H1 (cell line): ENCODE results near the gene SOWAHC.

ENCODE experiments used
- CBX8 ChIP-seq: fragments of 300-800, 300-1000 bp; sonication (generic); IDR thresholded peaks from 2 replicates; pipeline ENCODE4 v1.7.1; 2016; ENCODE audit warnings: low read depth, low read length, borderline replicate concordance
- EP300 ChIP-seq, 2 experiments: IDR thresholded peaks; 1 replicate in 1 of 2; 2 replicates in 1 of 2; pipeline ENCODE4 v1.6.1; 2011 to 2012; ENCODE audit warnings: low read depth in 2 of 2, low read length in 2 of 2, mild to moderate bottlenecking in 2 of 2, borderline replicate concordance in 1 of 2, inconsistent platforms in 1 of 2, moderate library complexity in 1 of 2
- EZH2 ChIP-seq: fragments of 200-600 bp; sonication (generic); IDR thresholded peaks from 2 replicates; pipeline ENCODE4 v1.7.1; 2012; ENCODE audit warnings: low read depth, mild to moderate bottlenecking, moderate library complexity, low read length, inconsistent platforms; ENCODE audit not compliant: severe bottlenecking
- JUN ChIP-seq: IDR thresholded peaks from 2 replicates; pipeline ENCODE4 v1.6.1; 2011; ENCODE audit warnings: low read depth, mild to moderate bottlenecking, improper control_type of control experiment, low read length
- MAFK ChIP-seq: IDR thresholded peaks from 2 replicates; pipeline ENCODE4 v1.6.1; 2012; ENCODE audit warnings: low read depth, mild to moderate bottlenecking, improper control_type of control experiment, low read length
- POLR2A ChIP-seq, 2 experiments: IDR thresholded peaks; 1 replicate in 1 of 2; 2 replicates in 1 of 2; pipeline ENCODE4 v1.6.1; 2011; ENCODE audit warnings: low read depth in 2 of 2, low read length in 2 of 2, mild to moderate bottlenecking in 2 of 2; ENCODE audit errors: control extremely low read depth in 1 of 2
- POLR2AphosphoS5 ChIP-seq: IDR thresholded peaks from 2 replicates; pipeline ENCODE4 v1.6.1; 2011; ENCODE audit warnings: low read depth, low read length
- RAD21 ChIP-seq, 2 experiments: IDR thresholded peaks in 1 of 2; conservative IDR thresholded peaks in 1 of 2; 2 replicates each; pipeline ENCODE4 v1.6.1; 2011; ENCODE audit warnings: low read depth in 2 of 2, low read length in 2 of 2, improper control_type of control experiment in 1 of 2, inconsistent platforms in 1 of 2, mild to moderate bottlenecking in 1 of 2, moderate library complexity in 1 of 2
- SAP30 ChIP-seq: fragments of 300-600 bp; sonication (generic); IDR thresholded peaks from 2 replicates; pipeline ENCODE4 v1.7.1; 2012; ENCODE audit warnings: low read length, moderate library complexity, mild to moderate bottlenecking, inconsistent platforms; ENCODE audit not compliant: insufficient read depth, insufficient replicate concordance
- SRF ChIP-seq: IDR thresholded peaks from 2 replicates; pipeline ENCODE4 v1.6.1; 2011; ENCODE audit warnings: mild to moderate bottlenecking, low read depth, low read length, moderate library complexity
- TBP ChIP-seq: IDR thresholded peaks from 2 replicates; pipeline ENCODE4 v1.6.1; 2011; ENCODE audit warnings: low read depth, low read length, improper control_type of control experiment
- TF ChIP-seq, protein P1 (sequence below), 3 experiments: IDR thresholded peaks; 1 replicate in 2 of 3; 2 replicates in 1 of 3; pipeline versions ENCODE4 v1.5.1 to v1.6.1; 2011; ENCODE audit warnings: low read length in 3 of 3, mild to moderate bottlenecking in 3 of 3, inconsistent platforms in 2 of 3, low read depth in 1 of 3, moderate library complexity in 1 of 3; ENCODE audit not compliant: insufficient read depth in 1 of 3; ENCODE audit errors: control extremely low read depth in 1 of 3

DNA sequence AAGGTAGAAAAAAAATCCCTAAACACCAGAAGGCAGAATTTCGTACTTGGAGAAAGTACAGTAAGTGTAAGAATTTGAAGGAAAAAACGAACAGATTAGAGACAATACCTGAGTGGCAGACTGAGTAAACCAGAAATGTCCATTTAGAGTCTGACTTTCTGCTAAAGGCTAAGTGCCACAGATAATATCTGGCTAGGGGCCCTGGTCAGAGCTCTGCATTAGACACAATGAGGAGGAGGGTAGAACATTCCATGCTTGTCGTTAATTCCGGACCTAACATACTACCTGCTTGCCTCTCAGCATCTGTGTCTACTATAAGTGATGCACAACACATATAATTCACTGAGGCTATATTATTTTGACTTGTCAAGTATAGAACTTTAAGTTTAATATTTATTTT, 18.5 kb upstream of the SOWAHC start:
- no peak for TF ChIP-seq RAD21 (IDR thresholded peaks at IDR 0.05 in 1 of 2, conservative IDR thresholded peaks at IDR 0.05 in 1 of 2; ENCODE audit: low read depth in 2 of 2, low read length in 2 of 2)
- no peak for TF ChIP-seq CBX8
- TF ChIP-seq EZH2, result no peak
- TF ChIP-seq TBP, result no peak
- no peak for TF ChIP-seq POLR2A (IDR thresholded peaks at IDR 0.05; ENCODE audit: control extremely low read depth in 1 of 2, low read depth in 2 of 2, low read length in 2 of 2)
- no peak for TF ChIP-seq SAP30
- TF ChIP-seq JUN, result no peak
- no peak for TF ChIP-seq SRF
- TF ChIP-seq, protein P1, sequence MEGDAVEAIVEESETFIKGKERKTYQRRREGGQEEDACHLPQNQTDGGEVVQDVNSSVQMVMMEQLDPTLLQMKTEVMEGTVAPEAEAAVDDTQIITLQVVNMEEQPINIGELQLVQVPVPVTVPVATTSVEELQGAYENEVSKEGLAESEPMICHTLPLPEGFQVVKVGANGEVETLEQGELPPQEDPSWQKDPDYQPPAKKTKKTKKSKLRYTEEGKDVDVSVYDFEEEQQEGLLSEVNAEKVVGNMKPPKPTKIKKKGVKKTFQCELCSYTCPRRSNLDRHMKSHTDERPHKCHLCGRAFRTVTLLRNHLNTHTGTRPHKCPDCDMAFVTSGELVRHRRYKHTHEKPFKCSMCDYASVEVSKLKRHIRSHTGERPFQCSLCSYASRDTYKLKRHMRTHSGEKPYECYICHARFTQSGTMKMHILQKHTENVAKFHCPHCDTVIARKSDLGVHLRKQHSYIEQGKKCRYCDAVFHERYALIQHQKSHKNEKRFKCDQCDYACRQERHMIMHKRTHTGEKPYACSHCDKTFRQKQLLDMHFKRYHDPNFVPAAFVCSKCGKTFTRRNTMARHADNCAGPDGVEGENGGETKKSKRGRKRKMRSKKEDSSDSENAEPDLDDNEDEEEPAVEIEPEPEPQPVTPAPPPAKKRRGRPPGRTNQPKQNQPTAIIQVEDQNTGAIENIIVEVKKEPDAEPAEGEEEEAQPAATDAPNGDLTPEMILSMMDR (IDR thresholded peaks at IDR 0.05; ENCODE audit: control extremely low read depth in 1 of 3, insufficient read depth in 1 of 3, low read depth in 1 of 3, low read length in 3 of 3), result no peak
- TF ChIP-seq EP300 (IDR thresholded peaks at IDR 0.05; ENCODE audit: borderline replicate concordance in 1 of 2, low read depth in 2 of 2, low read length in 2 of 2), result no peak
- TF ChIP-seq POLR2AphosphoS5, result no peak
- no peak for TF ChIP-seq MAFK
